HG03378 (cell line): ENCODE results near the gene TSHZ2.

Experiments used
- ATAC-seq: cut with Tn5 transposase; IDR thresholded peaks from one replicate; pipeline ENCODE4 v1.9.1; 2021; ENCODE audit warnings: mild to moderate bottlenecking, moderate library complexity; ENCODE audit not compliant: unreplicated experiment

TSHZ2 gene

DNA sequence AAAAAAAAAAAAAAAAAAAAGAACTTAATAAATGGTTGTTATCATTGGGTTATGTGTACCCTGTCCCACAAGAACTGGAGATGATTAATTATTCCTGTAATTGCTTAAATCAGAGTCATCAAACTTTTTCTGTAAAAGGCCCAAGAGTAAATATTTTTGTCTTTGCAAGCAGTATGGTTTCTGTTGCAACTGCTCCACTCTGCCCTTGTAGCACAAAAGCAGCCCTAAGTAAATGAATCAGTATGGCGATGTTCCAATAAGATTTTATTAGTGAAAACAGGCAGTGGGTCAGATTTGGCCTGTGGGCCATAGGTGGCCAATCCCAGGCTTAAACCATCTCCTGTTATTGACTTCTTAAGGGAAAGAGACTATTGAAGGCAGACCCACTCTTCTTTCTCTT, 252.7 kb downstream of the TSHZ2 start:
- ATAC-seq, result no peak

DNA sequence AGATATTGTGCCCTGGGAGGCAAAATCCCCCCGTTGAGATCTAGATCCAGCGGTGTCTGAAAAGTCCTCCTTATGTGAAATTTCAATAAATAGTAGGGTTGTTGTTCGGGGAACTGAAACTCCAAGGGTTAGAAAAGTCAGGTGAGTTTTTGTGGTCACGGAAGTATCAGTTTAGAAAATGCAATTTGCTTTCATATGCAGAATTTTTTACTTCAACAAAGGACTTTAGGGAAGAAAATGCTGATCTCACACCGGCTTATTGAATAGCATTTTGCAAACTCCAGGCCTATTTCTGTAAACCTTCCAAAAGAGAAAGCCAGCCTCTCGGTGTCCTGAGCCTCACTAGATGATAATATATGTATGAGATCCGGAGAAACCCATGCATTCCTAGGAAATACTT, 254.7 kb downstream of the TSHZ2 start:
- no peak for ATAC-seq

DNA sequence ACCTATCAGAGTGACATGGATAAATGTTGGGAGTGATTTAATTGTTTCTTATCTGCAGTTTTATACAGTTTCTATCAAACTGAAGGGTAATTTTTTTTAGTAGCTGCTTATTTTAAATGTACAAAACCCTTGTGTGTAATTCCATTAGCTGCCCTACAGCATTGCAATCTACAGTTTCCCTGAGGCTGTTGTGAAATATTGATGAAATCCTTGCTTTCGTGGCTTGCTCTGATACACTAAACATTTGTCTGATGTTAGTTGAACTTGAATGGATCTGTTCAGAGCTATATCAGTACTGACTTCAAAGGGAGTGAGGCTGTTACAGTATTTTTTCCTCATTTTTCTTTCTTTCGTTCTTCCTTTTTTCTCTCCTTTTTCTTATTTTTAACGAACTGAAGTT, 255.4 kb downstream of the TSHZ2 start:
- no peak for ATAC-seq

DNA sequence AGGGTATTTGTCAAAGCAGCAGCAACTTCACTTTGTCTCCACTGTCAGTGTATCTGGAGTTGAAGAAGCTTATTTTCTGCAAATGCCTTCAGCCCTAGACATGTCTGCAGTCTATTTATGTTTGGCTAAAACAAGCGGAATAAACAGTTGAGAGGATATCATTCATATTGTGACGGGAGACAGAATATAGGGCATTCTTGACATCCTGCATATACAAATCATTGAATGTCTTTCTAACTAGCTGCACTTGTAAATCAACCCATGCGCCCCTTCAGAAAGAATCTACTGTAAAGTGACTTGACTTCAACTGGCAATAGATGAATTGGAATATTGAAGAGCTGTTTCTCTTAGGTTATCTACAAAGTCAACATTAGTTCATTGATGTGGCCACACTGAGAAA, 258.9 kb downstream of the TSHZ2 start:
- no peak for ATAC-seq

DNA sequence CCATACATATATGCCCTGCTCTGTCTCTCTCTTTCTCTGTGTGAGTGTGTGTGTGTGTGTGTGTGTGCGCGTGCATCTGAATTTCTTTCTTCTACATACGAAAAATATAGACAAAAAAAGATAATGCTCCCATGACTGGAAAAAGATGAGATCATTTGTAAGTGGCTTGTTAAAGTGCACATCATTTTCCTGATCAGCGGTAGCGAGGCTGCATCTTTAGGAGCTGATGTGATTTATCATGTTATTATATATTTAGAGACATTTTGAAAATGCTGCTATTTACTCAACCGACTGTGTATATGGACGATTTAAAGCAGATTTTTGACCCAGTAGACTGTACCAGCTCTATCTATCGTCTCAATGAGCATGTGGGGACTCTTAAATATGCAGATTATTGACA, 265.3 kb downstream of the TSHZ2 start:
- no peak for ATAC-seq

DNA sequence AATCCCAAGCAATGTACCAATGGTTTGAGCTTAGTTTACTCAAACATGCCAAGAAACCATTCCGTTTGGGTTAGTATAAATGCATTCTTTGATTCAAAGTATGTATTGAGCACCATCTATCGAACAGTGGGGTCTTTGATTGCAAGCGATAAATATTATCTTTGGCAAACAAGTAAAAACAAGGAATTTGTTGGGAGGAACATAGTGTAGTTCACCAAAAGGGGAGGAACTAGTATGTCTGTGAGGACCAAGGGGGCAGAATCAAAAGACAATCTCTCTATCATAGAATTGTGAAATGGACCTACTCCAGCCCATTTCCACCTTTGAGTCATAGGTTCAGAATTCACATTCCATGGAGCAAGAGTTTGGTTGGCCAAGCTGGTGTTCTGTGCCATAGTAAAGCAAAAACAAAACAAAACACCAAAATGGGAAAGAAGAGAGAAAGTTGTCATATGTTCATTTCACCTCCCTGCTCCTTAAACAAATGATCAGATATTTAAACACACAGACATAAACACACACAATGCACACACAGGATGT, 266.0 kb downstream of the TSHZ2 start:
- ATAC-seq, result no peak

DNA sequence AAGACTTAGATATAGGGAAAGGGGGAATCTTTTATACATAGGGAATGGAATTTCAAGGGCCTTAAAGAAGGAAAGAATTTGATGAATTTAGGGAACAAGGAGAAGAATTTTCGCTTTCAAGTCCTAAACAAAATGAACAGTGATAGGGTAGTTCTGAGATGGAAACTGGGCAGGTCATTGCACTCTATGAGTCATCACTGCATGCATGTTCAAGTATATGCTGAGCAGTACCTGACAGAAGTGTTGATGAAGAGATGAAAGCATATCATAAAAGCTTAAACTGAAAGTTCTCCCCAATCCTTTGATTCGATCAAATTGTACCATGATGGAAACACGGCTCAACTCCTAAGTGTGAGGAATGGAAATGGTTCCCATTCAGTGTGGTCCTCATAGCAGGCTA, 271.0 kb downstream of the TSHZ2 start:
- no peak for ATAC-seq

DNA sequence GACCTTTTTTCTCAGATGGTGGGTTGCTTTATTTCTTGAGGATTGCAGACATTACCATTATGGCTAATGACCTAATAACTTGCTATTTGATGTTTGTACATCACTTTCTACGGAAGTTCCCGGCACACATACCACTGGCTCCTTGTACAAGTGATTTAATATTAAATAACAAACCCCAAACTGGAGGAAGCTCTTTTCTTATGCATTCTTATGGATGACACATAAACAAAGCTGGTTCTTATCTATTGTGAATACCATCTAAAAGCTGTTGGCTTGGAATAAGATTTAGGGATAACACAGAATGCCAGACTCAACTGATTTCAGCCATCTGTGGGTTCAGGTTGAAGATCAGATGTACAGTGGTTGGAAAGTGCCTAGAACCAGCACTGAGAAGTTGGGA, 272.6 kb downstream of the TSHZ2 start:
- no peak for ATAC-seq

DNA sequence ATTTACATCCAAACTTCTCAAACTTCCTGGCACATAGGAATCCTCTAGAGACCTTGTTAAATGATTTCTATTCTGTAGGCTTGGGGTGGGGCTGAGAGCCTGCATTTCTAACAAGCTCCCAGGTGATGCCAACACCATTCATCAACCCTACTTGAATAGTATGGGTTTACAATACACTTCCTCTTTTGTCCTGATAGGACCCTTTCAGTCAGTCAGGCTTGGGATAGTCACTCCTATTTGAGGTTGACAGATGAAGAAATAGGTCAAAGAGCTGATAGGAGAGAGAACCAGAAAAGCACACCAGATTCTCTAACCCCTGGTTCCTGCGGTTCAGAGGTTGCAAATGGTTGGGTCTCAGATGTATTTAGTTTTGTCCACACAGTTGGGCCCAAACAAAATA, 273.4 kb downstream of the TSHZ2 start:
- ATAC-seq, result no peak

DNA sequence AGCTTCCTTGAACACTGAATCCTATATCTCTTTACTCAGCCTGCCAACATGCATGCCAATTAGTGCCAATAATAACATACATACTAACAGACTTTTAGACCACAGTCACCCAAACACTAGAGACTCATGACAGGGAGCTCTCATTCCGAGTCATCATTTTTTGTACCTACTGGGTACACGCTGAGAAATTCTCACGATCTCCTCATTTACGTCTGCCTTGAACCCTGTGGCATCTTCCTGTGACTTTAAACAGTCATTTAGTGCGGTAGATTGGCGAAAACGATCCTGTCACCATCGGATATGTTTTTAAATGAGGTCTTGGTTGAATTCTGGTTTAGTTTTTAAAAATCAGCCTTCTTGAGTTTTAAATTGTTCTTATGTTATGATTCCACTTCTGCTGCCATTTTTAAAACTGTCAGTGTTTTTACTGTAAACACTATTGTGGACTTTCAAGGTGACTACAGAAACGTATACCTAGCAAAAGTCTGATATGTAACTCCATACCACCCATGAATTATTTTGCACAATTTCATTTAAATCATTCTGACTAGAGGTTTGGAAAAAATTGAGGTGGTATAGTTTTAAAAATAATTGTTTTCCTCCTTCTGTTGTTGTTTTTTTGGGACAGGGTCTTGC, 275.4 kb downstream of the TSHZ2 start:
- no peak for ATAC-seq

DNA sequence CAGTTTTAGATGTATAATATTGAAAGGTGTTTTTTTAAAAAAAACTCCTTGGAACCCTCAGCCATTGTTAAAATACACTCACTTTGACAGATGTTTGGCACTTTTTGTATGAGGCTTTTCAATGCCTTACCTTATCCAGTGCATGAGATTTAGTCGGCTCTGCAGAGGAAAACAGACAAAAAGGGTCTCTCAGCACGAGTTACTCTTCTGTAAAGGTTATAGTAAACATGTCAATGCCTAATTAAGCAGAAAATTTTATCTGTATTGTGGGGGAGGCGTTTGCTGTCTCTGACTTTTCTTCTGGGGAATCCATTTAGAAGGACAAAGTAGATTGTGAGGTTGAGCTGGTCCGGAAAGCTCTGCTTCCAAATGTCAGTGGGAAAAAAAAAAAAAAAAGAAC, 278.3 kb downstream of the TSHZ2 start:
- ATAC-seq, result no peak

DNA sequence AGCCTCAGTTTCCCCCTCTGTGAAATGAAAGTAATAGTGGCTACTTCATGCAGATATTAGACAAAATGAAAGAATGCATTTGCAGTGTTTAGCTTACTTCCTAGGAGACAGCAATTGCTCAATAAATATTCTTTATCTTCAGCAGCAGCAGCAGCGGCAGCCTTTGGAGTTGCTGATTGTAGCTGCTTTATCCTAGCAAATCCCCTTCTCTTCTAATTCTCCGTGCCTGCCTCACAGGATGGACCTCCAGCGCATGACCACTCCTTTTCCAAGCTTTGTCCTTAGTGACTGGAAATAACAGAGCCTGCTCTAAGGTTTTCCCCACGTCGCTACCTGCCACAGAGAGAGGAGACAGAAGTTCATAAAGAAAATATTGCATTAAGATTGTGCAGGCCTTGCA, 279.8 kb downstream of the TSHZ2 start:
- ATAC-seq, result no peak

DNA sequence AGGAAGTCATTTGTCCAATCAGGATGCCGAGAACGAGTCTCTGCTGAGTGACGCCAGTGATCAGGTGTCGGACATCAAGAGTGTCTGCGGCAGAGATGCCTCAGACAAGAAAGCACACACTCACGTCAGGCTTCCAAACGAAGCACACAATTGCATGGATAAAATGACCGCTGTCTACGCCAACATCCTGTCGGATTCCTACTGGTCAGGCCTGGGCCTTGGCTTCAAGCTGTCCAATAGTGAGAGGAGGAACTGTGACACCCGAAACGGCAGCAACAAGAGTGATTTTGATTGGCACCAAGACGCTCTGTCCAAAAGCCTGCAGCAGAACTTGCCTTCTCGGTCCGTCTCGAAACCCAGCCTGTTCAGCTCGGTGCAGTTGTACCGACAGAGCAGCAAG, 281.5 kb downstream of the TSHZ2 start:
- ATAC-seq, result no peak

DNA sequence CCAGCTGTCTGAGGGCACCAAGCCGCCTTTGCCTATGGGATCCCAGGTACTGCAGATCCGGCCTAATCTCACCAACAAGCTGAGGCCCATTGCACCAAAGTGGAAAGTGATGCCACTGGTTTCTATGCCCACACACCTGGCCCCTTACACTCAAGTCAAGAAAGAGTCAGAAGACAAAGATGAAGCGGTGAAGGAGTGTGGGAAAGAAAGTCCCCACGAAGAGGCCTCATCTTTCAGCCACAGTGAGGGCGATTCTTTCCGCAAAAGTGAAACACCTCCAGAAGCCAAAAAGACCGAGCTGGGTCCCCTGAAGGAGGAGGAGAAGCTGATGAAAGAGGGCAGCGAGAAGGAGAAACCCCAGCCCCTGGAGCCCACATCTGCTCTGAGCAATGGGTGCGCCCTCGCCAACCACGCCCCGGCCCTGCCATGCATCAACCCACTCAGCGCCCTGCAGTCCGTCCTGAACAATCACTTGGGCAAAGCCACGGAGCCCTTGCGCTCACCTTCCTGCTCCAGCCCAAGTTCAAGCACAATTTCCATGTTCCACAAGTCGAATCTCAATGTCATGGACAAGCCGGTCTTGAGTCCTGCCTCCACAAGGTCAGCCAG, 283.0 kb downstream of the TSHZ2 start:
- no peak for ATAC-seq

DNA sequence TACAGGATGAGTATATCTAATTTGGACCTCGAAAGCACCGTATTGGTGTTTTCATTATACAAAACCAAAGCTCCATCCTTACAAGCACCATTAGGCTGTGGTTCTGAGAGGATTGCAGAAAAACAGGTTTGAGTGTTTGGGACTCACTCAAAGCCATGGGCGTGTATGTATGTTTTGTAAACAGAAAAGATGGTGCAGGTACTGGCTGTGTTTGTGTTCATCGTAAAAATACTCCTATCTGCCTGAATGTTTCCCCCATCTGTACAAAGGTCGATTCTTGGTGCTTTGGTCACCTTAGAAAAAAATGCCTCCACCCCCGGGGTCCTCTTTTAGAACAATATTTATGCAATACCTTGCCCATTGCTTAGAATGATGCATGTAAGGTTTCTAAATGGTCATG, 286.6 kb downstream of the TSHZ2 start:
- no peak for ATAC-seq

DNA sequence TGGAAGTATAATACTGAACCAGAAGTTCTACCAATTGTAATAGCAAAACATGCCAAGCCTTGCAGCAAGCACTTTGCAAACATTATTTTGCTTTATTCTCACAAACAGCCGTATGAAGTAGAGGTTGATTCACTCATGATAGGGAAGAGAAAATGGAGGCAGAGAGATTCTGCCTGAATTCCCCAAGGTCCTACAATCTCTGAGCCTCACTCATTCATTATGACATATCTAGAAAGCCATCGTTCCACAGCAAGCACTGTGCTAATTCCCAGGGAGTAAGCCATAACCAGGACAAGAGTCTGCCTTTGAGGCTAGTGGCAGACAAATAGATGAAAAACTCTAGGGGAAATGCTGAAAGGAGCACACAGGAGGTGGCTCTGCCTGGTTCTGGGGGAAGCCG, 288.0 kb downstream of the TSHZ2 start:
- no peak for ATAC-seq

DNA sequence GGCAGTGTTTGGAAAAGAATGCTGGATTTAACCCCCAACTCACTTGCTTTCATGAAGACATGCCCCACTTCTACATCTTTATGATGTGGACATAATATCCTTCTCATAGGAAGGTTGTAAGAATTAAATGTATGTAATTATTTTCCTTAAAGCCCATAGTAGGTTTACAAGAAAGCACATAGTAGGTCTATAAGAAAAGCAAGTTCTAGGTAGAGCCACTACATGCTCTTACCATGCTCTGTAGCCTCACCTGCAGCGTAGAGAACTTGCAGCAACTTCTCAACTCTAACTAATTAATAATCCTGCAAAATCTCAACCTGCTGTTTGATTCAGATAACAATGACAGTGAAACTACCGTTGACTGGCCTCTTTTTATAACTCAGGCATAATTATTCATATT, 288.4 kb downstream of the TSHZ2 start:
- no peak for ATAC-seq

DNA sequence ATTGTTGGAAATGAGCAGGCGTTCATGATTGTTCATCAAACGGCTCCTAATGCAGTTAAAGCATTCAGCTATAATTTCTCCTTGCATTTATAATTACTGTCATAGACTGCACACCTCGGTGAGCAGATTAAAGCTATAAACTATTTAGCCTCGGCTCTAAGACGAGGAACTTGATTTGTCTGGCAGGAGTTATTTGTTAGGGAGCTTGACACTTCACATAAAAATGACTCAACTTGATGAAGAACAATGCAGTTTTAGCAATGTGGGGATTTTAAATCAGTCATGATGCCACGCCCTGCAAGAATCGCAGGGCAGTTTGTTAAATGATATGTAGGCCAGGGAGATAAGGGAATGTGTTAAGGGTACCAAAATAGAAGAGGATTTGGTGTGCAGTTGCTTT, 290.2 kb downstream of the TSHZ2 start:
- ATAC-seq, result no peak

DNA sequence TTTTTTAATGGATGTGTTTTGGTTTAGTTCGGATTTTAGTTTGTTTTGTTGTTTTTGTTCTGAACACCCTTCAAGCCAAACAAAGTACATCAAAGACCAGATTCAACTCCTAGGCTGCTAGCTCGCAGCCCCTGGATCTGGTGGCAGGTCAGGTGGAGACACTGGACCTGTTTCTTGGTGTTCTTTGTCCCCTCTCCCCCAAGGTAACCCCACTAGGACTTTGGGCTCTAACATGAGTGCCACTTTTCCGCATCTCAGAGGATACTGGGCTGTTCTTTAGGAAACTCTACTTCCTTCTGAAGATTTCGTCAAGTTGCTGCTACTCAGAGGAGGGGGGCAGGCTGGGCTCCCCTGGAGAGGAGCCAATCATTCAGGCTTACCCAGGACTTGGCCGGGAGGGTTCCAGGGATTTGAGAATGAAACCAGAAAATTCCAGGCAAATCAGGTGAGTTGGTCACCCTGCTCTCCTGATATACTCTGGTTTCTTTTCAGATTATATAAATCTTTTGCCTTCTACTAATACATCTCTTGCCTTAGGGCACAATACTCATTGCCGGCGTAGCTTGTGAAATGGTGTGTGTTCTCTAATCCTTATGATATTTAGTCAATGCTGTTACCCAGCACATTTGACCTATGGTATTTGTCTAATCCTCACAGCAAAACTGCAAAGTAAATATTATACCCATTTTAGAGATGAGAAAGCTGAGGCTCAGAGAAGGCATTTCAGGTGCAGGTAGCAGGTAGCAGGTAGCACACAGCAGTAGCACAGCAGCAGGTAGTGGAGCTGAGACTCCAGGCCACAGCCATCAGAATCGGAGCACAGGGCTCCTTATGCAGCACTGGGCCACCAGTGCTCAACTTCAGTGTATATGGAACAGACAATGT, 291.6 kb downstream of the TSHZ2 start:
- ATAC-seq, result no peak

DNA sequence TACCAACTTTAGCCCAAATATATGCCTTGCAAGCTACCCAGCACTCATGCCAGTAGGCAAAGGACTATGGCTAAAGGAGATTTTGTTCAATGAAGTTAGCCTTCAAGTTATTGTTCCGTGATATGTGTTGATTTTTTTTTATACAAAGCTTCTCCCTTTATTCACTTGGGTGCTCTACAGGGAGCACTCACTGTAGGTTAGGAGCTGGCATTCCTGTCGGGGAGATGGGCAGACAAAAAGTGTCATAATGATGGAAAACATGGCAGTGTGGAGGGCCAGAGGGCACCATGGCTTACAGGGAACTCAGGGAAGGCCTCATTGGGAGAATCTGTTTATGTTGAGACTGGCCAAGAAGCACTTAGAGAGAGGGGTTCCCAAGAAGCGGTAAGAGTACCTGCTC, 292.4 kb downstream of the TSHZ2 start:
- ATAC-seq, result no peak

DNA sequence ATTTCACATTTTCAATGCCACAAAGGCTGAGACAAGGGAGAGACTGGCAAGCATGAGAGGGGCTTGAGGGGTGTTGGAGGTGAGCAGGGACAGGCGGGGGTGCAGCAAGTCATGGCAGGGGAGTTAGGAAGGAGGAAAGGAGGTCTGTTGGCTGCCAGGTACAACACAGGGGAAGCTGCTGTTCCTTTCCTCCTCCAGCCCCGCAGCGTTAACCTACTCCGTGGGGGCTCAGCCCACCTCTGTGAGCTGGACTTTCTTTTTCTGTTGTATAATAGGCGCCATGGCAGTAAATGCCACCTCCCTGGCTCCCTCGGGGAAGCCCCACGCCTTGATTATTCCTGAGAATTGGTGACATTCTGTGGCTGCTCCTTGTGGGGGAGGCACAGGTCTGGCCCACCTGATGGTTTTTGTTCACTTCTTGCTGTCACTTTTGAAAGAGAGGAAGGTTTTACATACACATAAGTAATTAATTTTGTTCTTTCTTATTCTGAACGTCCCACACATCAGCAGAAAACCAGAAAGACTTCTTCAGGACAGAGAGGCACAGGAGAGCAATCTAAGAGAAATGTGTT, 293.2 kb downstream of the TSHZ2 start:
- no peak for ATAC-seq

DNA sequence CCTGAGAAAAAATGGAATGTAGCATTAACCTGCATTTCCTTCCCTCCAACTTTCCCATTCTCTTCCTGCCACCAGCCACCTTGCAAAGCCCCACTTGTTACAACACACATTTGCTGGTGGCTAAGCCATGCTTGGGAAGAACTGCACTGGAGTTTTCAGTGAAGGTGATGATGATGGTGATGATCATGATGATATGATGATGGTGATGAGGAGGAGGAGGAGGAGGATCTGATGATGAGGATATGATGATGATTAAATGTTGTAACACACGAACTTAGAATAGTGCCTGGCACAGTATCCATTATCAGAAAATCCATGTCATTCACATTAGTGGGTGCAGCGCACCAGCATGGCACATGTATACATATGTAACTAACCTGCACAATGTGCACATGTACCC, 297.2 kb downstream of the TSHZ2 start:
- ATAC-seq, result no peak
